ENCODE data around the gene KCNG1. TPM values are rescaled to one million over a fixed set of nuclear protein-coding genes. Genes with fewer than 3 reads are reported as not detected.

The KCNG1 gene
- polyA plus RNA-seq, 1 donor from 2014 or later = 1.7 TPM

GRCh38 chr20:51042657-51043247, 19.8 kb upstream of the KCNG1 start:
- no peak overlapping the region for H3K27ac ChIP-seq (ENCODE audit: low read length)
- H3F3A ChIP-seq (ENCODE audit: insufficient read depth, low read length, poor library complexity, severe bottlenecking) = no peaks in the 10 kb centered on the region
- H3K9me2 ChIP-seq (ENCODE audit: insufficient read depth, low read length) = no peaks in the 10 kb centered on the region
- H3K4me3 ChIP-seq (ENCODE audit: low read length) = no peak overlapping the region
- no peaks in the 10 kb centered on the region for H3K36me3 ChIP-seq (ENCODE audit: insufficient read depth, low read length)
- H3K27me3 ChIP-seq (ENCODE audit: insufficient read depth, low read depth, low read length) = no peaks in the 10 kb centered on the region
- H3K4me2 ChIP-seq (ENCODE audit: low read length) = no peak overlapping the region
- H3K79me2 ChIP-seq (replicated peaks; ENCODE audit: insufficient read depth, low read length) = no peaks in the 10 kb centered on the region
- H3K9me3 ChIP-seq (ENCODE audit: low read length) = no peaks in the 10 kb centered on the region
- TF ChIP-seq EP300 (conservative IDR thresholded peaks at IDR 0.05; ENCODE audit: poor library complexity, severe bottlenecking) (no peak), RAD21 (conservative IDR thresholded peaks at IDR 0.05) (no peak)
- no peak overlapping the region for H2AFZ ChIP-seq (ENCODE audit: low read depth, low read length)
- H4K20me1 ChIP-seq (ENCODE audit: insufficient read depth) = no peaks in the 10 kb centered on the region
- no peak overlapping the region for H3K9ac ChIP-seq (ENCODE audit: low read length)

- Histone ChIP-seq H3K4me3 (ENCODE audit: low read length) (no peak overlapping the region), H3K9me3 (ENCODE audit: low read length) (no peaks in the 10 kb centered on the region), H4K20me1 (ENCODE audit: insufficient read depth) (no peaks in the 10 kb centered on the region), H2AFZ (ENCODE audit: low read depth, low read length) (no peak overlapping the region), H3K4me2 (ENCODE audit: low read length) (no peak overlapping the region), H3K9me2 (ENCODE audit: insufficient read depth, low read length) (no peaks in the 10 kb centered on the region), H3K27me3 (ENCODE audit: insufficient read depth, low read depth, low read length) (no peaks in the 10 kb centered on the region), H3K79me2 (replicated peaks; ENCODE audit: insufficient read depth, low read length) (no peaks in the 10 kb centered on the region), H3K9ac (ENCODE audit: low read length) (no peak overlapping the region), H3K36me3 (ENCODE audit: insufficient read depth, low read length) (no peaks in the 10 kb centered on the region), H3F3A (ENCODE audit: insufficient read depth, low read length, poor library complexity, severe bottlenecking) (no peaks in the 10 kb centered on the region), H3K27ac (ENCODE audit: low read length) (no peak overlapping the region)
- TF ChIP-seq RAD21 (conservative IDR thresholded peaks at IDR 0.05) = no peak
- TF ChIP-seq SMC3 (conservative IDR thresholded peaks at IDR 0.05; ENCODE audit: poor library complexity) = no peak
- no peak for TF ChIP-seq MXI1 (conservative IDR thresholded peaks at IDR 0.05; ENCODE audit: poor library complexity, severe bottlenecking)
- no peak for TF ChIP-seq EP300 (conservative IDR thresholded peaks at IDR 0.05; ENCODE audit: poor library complexity, severe bottlenecking)
- TF ChIP-seq TAF1 (IDR thresholded peaks at IDR 0.05; ENCODE audit: low read depth) = no peak
- TF ChIP-seq EZH2 (IDR thresholded peaks at IDR 0.05; ENCODE audit: borderline replicate concordance, insufficient read depth, low read length, poor library complexity, severe bottlenecking) = no peak
- TF ChIP-seq, protein P1, sequence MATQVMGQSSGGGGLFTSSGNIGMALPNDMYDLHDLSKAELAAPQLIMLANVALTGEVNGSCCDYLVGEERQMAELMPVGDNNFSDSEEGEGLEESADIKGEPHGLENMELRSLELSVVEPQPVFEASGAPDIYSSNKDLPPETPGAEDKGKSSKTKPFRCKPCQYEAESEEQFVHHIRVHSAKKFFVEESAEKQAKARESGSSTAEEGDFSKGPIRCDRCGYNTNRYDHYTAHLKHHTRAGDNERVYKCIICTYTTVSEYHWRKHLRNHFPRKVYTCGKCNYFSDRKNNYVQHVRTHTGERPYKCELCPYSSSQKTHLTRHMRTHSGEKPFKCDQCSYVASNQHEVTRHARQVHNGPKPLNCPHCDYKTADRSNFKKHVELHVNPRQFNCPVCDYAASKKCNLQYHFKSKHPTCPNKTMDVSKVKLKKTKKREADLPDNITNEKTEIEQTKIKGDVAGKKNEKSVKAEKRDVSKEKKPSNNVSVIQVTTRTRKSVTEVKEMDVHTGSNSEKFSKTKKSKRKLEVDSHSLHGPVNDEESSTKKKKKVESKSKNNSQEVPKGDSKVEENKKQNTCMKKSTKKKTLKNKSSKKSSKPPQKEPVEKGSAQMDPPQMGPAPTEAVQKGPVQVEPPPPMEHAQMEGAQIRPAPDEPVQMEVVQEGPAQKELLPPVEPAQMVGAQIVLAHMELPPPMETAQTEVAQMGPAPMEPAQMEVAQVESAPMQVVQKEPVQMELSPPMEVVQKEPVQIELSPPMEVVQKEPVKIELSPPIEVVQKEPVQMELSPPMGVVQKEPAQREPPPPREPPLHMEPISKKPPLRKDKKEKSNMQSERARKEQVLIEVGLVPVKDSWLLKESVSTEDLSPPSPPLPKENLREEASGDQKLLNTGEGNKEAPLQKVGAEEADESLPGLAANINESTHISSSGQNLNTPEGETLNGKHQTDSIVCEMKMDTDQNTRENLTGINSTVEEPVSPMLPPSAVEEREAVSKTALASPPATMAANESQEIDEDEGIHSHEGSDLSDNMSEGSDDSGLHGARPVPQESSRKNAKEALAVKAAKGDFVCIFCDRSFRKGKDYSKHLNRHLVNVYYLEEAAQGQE (IDR thresholded peaks at IDR 0.05; ENCODE audit: borderline replicate concordance) = no peak
- TF ChIP-seq, protein P2, sequence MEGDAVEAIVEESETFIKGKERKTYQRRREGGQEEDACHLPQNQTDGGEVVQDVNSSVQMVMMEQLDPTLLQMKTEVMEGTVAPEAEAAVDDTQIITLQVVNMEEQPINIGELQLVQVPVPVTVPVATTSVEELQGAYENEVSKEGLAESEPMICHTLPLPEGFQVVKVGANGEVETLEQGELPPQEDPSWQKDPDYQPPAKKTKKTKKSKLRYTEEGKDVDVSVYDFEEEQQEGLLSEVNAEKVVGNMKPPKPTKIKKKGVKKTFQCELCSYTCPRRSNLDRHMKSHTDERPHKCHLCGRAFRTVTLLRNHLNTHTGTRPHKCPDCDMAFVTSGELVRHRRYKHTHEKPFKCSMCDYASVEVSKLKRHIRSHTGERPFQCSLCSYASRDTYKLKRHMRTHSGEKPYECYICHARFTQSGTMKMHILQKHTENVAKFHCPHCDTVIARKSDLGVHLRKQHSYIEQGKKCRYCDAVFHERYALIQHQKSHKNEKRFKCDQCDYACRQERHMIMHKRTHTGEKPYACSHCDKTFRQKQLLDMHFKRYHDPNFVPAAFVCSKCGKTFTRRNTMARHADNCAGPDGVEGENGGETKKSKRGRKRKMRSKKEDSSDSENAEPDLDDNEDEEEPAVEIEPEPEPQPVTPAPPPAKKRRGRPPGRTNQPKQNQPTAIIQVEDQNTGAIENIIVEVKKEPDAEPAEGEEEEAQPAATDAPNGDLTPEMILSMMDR (IDR thresholded peaks at IDR 0.05; ENCODE audit: poor library complexity, severe bottlenecking) = no peak
- TF ChIP-seq POLR2AphosphoS5 (IDR thresholded peaks at IDR 0.05) = no peak
Measured at GRCh38 chr20:51042064-51042463, 19.2 kb upstream of the KCNG1 start.

Data from neural cell (in vitro differentiated cells).